Fibroblast of lung (primary cell): ENCODE measurements around the gene ZBTB7C.

Experiments
- EZH2 ChIP-seq: IDR thresholded peaks from 2 replicates; pipeline ENCODE4 v1.5.1; 2012; ENCODE audit warnings: low read length, control low read depth, mild to moderate bottlenecking; ENCODE audit errors: missing control alignments
- TF ChIP-seq, protein P1 (sequence below), 2 donors: IDR thresholded peaks in 1 of 2; conservative IDR thresholded peaks in 1 of 2; 1 replicate in 1 of 2; 2 replicates in 1 of 2; pipeline ENCODE4 v1.5.1; 2011 to 2012; ENCODE audit warnings: low read length in 2 of 2, control low read depth in 1 of 2, inconsistent platforms in 1 of 2, low read depth in 1 of 2, mild to moderate bottlenecking in 1 of 2

DNA sequence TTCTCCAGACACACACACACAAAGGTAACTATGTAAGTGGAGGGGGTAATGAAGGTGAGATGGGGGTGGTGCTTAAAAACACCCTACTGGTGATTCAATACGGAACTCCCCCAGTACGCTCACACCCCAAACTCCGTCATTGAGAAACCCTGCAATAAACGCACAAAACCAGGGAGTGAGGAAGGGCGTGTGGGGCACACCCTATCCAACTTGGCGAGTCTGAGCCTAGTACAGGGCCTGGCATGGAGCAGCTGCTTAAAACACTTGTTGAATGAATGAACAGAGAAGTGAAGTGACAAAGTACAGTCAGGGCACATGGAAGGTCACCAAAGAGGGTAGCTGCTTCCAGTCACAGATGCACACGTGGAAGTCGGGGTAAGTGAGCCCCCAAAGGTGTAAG, 331.9 kb downstream of the ZBTB7C start:
- TF ChIP-seq, protein P1, sequence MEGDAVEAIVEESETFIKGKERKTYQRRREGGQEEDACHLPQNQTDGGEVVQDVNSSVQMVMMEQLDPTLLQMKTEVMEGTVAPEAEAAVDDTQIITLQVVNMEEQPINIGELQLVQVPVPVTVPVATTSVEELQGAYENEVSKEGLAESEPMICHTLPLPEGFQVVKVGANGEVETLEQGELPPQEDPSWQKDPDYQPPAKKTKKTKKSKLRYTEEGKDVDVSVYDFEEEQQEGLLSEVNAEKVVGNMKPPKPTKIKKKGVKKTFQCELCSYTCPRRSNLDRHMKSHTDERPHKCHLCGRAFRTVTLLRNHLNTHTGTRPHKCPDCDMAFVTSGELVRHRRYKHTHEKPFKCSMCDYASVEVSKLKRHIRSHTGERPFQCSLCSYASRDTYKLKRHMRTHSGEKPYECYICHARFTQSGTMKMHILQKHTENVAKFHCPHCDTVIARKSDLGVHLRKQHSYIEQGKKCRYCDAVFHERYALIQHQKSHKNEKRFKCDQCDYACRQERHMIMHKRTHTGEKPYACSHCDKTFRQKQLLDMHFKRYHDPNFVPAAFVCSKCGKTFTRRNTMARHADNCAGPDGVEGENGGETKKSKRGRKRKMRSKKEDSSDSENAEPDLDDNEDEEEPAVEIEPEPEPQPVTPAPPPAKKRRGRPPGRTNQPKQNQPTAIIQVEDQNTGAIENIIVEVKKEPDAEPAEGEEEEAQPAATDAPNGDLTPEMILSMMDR (conservative IDR thresholded peaks at IDR 0.05 in 1 of 2, IDR thresholded peaks at IDR 0.05 in 1 of 2; ENCODE audit: low read depth in 1 of 2, low read length in 2 of 2): no peak
- no peak for TF ChIP-seq EZH2
